Transverse colon (tissue), 3 donors: Measurements from ENCODE around the gene SLCO4A1.

Source experiments
- POLR2A ChIP-seq: fragments of 450-650 bp; IDR thresholded peaks from one replicate; pipeline ENCODE4 v1.6.1; 2016; ENCODE audit warnings: antibody characterized with exemption, mild to moderate bottlenecking, moderate library complexity
- TF ChIP-seq, protein P1 (sequence below), 5 experiments: fragments of 200-600 bp in 3 of 5; fragments of 450-650 bp in 2 of 5; sonication (generic) in 3 of 5; IDR thresholded peaks; 1 replicate in 2 of 5; 2 replicates in 3 of 5; pipeline ENCODE4 v1.5.1; 2016 to 2017; ENCODE audit warnings: antibody characterized with exemption in 5 of 5, inconsistent platforms in 3 of 5, mild to moderate bottlenecking in 2 of 5, moderate library complexity in 1 of 5

DNA sequence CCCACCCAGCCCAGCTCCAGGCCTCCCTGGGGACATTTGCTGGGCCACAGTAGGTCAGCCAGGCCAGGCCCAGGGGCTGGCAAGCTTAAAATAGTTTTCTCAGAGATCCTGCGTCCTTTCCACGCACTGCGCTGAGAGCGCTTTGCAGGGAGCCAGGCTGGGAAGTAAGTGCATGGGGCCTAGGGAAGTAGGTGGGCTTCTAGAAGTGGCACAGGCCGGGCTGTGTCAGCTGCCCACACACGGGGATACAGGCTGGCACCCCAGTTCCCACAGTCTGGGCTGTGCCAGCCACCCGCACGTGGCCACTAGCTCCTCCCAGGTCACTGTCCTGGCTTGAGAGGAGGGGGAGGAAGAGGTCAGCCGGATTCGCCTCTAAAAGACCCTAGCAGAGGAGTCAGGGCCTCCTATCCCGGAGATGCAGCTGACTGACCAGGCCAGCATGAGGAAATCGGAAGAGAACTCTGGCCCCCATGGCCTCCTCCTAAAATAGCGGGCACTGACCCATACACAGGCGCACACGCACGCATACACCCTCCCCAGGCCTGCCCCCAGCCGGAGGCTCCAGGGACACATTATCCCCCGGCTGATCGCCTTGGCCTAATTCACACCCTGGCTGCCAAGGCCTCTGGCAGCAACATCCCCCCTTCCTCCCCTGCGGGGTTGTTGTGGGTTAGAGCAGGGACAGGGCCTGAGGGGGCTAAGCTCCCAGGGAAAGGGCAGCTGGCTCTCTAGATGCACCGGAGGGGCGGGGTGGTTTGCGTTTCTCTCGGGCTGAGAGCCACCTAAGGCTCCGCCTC lies 5.4 kb downstream of the SLCO4A1 start:
- no peak for TF ChIP-seq POLR2A
- TF ChIP-seq, protein P1, sequence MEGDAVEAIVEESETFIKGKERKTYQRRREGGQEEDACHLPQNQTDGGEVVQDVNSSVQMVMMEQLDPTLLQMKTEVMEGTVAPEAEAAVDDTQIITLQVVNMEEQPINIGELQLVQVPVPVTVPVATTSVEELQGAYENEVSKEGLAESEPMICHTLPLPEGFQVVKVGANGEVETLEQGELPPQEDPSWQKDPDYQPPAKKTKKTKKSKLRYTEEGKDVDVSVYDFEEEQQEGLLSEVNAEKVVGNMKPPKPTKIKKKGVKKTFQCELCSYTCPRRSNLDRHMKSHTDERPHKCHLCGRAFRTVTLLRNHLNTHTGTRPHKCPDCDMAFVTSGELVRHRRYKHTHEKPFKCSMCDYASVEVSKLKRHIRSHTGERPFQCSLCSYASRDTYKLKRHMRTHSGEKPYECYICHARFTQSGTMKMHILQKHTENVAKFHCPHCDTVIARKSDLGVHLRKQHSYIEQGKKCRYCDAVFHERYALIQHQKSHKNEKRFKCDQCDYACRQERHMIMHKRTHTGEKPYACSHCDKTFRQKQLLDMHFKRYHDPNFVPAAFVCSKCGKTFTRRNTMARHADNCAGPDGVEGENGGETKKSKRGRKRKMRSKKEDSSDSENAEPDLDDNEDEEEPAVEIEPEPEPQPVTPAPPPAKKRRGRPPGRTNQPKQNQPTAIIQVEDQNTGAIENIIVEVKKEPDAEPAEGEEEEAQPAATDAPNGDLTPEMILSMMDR (IDR thresholded peaks at IDR 0.05) = no peak
